NCI-H2196 treated with DMSO at 0.1 percent for 48 hours (cell line): ENCODE data around the gene PALLD.

Experiments
- DNase-seq: peaks from one replicate; lab custom pipeline; 2025; ENCODE audit not compliant: unreplicated experiment; lab: John Stamatoyannopoulos, UW

PALLD gene

GRCh38 chr4:168618577-168619265 is 121.9 kb downstream of the PALLD start:
- DNase-seq = no peak

GRCh38 chr4:168619266-168619631 is 122.4 kb downstream of the PALLD start:
- DNase-seq = no peak

- no peak for DNase-seq
These were observed 125.1 kb downstream of the PALLD start for GRCh38 chr4:168621806-168622589.

- no peak for DNase-seq
These were observed 125.7 kb downstream of the PALLD start for GRCh38 chr4:168622600-168622999.

GRCh38 chr4:168623011-168623410 is 126.2 kb downstream of the PALLD start:
- no peak for DNase-seq

- DNase-seq = no peak
These were observed 126.6 kb downstream of the PALLD start for GRCh38 chr4:168623484-168623883.

DNA sequence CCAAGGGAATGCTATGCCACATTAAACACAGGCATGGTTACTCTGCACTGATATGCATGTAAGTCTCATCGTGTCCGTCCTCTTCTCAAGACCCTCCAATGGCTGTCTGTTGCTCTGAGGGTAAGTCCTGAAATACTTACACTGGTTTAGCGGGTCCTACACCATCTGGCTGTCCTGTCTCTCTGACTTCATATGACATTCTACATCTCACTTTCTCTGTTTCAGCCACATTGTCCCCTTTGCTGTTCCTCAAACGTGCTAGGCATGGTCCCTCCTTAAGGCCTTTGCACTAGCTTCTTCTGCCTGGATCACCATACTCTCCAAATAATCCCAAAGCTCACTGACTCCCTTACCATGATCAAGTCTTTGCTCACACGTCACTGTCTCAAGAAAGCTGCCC is 131.4 kb downstream of the PALLD start:
- no peak for DNase-seq

DNA sequence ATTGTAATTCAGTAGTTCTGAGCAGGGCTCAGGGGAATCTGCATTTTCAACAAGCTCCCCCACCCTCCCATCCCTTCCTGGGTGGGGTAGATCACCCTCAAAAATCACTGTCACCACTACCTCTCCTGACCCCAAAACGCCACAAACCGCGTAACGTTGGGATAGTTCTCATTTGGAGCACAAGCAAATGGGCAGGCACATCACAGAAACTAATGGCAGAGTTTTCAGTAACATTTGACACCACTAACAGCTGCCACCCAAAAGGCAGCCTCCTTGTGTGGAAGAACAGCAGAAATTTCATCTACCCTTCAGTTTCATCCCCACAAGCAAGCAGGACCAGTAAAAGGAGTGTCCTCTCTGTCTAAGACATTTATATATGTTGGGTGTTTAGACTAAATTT is 132.7 kb downstream of the PALLD start:
- no peak for DNase-seq

DNA sequence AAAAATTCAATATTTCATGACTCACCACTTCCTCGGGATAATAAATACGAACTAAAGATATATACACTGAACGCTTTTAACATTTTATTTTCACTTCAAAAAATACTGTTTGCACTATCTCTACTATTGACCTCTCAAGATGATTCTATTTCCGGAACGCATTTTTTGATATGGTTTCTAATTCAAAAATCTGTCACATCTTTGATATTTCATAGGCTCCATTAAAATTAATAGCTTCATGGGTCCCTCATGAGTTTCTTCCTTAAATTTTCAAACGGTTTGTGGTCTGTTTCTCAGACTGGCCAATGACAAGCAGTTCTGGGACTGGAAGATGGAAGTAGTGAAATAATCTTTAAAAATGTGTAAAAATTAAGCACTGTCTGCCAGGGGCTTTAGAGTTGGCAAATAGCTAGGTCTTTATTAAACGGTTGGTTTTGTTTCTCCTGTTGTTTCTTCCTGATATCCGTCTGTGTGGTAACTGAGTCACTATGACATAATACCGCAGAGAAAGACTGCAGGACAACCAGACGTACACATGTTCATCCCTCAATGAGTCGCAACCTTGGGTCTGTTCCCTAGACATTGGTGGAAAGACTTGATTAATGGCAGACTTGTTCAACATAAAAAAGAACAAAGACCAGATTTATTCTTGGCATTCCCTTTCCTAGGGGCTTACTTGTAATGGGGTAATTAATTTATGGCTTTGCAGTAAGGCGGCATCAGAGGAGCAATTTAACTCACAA is 133.8 kb downstream of the PALLD start:
- no peak for DNase-seq

GRCh38 chr4:168631241-168632162 is 134.7 kb downstream of the PALLD start:
- no peak for DNase-seq

GRCh38 chr4:168632301-168632725 is 135.5 kb downstream of the PALLD start:
- no peak for DNase-seq

- DNase-seq = no peak
These were observed 136.2 kb downstream of the PALLD start for GRCh38 chr4:168633064-168633463.

GRCh38 chr4:168633496-168633895 is 136.6 kb downstream of the PALLD start:
- no peak for DNase-seq

DNA sequence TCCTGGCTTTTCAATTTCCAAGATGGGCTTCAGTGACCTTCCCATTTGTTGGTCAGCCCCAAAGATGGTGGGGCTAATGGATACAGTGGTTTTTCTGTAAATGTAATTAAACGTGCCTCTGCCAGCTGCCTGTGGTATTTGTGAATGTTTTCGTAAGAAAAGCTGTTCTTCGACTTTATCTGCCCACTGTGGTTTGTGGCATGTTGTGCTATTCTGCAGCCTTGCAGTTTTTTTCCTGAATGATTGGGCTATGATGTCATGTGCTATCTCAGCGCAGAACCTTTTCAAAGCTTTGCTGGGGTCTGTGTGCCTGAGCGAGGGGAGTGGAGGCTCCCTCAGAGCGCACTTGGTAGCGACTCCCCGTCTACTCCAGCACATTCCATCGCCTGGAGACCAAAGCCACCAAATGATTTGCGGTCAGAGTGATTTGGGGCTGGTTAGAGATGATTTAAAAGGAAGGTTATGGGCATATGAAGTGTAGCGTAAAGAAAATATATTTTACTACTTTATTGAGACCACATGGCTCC is 137.5 kb downstream of the PALLD start:
- DNase-seq = no peak

DNA sequence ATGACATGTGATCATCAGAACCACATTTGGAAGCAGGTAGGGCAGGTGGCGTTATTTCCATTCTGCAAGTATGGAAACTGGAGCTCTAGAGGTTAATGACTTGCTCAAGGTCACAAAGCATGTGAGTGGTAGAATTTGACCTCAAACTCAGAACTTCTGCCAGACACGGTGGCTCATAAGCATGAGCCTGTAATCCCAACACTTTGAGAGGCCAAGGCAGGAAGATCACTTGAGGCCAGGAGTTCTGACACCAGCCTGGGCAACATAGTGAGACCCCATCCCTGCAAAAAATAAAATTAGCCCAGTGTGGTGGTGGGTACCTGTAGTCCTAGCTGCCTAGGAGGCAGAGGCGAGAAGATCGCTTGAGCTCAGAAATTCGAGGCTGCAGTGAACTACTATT is 139.2 kb downstream of the PALLD start:
- DNase-seq = no peak

DNA sequence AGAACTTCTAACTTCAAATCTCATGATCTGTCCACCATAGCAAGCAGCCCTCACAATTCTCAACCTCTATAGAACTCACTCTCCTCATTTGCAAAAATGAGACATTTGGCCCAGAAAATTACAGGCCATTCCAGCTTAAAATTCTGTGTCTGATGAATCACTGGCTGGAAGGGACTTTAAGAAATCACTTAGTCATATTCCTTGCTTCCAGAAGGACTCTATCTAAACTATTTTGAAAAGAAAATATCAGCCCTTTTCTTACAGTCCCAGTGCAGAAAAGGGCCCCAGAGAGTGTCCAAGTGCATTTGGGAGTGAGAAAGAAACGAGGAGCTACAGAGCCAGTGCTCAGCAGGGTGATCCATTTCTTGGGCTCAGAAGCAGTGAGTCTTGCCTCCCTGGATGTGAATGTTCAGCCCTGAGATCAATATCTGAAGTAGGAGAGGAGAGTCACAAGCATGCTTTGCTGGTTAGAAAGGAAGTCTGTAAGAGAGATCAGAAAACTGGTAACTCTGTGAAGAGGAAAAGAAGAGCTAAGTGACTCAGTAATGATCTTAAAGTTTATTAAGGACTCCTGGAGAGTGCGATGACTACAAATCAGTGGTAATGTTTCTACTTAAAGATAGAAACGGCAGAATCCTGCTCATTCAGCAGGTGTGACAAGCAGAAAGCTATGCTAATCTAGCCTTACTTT is 139.8 kb downstream of the PALLD start:
- no peak for DNase-seq

DNA sequence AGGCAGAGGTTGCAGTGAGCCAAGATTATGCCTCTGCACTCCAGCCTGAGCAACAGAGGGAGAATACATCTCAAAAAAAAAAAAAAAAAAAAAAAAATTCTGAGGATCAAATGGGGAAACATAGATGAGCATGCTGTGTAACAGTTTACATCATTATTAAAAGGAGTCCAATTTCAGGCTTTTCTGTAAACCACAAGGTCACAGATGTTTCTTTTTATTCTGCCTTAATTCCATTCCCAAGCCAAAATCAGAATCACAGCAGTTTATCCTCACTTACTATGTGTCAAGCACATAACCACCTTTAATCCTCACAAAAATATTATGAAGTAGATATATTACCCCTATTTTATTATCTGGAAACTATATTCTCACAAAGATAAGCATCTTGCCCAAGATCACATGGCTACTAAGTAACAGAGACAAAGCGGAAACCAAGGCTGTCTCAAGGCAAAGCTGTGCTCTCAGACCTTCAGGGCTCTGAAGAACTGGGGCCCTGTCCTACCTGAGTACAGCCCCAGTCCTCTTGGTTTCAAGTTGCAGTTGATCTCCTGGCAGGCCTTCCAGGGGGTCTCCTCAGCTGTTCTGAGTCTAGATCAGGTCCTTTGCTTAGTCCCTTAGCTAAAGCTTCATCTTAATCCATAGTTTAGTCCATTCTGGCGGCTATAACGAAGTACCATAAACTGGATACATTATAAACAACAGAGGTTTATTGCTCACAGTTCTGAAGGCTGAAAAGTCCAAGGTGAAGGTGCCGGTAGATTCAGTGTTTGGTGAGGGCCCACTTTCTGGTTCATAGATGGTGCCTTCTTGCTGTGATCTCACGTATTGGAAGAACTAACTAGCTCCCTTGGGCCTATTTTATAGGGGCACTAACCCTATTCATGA is 141.3 kb downstream of the PALLD start:
- DNase-seq = no peak

- no peak for DNase-seq
These were observed 143.1 kb downstream of the PALLD start for GRCh38 chr4:168639914-168640313.

DNA sequence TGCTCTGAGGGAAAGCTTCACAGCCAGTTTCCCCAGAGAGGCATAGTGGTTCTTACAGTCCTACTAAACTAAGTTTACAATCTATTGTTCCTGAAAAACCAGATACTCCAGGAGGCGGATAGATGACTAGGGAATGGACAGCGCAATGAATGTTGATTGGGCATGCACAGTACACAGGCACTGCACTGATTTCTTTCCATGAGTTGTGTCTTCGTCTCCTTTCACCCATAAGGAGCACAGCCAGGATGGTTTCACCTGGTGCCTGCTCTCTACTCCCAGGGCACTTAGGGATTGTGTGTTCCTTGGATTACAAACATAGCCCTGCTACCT is 144.9 kb downstream of the PALLD start:
- DNase-seq = no peak
